Measurements from ENCODE around the gene AURKAIP1.
"Not testable (repeated sequence)": the region's sequence is repeated elsewhere in the genome, so short reads cannot be mapped to it uniquely, and the experiment has no call there.

Gene AURKAIP1

DNA sequence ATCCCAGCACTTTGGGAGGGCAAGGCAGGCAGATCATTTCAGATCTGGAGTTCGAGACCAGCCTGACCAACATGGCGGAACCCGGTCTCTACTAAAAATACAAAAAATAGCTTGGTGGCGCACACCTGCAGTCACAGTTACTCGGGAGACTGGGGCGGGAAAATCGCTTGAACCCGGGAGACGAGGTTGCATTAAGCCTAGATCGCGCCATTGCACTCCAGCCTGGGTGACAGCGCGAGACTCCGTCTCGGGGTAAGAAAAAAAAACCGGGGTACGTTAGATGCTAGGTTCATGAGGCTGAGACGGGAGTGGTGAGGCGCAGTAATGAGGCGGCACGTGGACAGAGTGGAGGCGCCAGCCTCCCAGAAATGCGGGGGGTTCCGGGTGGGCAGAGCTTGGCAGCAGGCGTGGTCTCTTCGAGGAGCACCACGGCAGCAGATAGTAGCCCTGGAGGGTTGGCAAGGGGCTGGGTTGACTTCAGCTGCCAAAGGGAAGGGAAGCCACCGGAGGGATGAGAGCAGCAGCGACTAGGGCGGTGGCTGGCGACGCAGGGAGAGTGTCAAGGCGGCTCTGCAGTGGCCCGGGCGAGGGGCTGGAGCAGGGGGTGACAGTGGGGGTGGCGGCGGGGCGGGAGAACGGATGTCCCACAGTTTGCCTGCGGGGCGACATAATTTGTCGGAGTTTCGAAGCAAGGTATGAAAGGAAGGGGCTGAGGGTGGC lies 31.3 kb upstream of the AURKAIP1 start:
- no peak for DNase-seq

DNA sequence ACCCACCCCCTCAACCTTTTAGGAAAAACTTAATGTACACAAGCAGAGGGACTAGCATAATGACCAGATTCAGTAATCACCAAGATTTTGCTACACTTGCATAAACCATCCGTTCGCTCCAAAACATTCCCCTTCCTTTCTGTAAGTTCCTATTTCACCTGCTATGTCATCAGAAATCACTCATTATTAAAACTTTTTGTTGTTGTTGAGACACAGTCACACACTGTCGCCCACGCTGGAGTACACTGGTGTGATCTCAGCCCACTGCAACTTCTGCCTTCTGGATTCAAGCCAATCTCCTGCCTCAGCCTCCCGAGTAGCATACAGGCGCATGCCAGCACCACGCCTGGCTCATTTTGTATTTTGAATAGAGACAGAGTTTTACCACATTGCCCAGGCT lies 28.6 kb upstream of the AURKAIP1 start:
- DNase-seq = no peak

DNA sequence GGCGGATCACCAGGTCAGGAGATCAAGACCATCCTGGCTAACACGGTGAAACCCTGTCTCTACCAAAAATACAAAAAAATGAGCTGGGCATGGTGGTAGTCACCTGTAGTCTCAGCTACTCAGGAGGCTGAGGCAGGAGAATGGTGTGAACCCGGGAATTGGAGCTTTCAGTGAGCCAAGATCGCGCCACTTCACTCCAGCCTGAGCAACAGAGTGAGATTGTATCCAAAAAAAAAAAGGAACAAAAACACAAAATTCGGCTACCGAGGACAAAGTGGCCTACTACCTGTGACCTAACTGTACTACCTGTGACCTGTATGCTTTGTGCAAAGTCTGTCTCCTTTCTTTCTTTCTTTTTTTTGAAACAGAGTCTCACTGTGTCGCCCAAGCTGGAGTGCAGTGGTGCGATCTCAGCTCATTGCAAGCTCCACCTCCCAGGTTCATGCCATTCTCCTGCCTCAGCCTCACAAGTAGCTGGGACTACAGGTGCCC lies 27.9 kb upstream of the AURKAIP1 start:
- DNase-seq = not testable (repeated sequence)

DNA sequence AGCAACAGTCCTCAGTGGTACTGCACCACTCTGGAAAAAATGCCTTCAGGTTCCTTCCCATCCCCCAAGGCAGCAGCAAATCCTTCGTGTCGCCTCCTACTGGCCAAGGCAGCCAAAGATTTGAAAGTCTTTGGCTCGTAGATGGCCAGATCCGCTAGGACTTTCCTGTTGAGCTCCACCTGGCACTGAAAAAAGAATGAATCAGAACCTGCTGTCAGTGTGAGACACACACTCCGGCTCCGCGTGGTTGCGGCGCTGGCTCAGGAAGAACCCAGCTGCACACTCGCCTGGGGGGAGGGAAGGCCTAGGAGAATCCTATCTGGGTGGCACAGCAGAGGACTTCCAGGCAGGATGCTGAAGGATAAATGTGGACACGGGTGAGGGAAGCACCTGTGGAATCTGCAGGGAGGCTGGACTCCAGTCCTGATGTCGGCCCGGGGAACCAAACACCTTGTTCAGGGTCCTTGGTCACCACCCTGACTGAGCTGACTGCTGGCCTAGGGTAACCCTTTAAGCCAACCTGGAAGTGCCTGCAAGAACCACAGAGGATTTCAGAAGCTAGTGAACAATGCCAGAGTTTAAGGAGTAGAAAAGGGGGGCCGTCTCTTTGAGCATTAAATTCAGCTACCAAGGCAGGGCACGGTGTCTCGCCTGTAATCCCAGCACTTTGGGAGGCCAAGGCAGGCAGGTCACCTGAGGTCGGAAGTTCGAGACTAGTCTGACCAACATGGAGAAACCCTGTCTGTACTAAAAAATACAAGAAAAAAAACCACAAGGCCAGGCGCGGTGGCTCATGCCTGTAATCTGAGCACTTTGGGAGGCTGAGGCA lies 27.3 kb upstream of the AURKAIP1 start:
- DNase-seq = peak; percentile 41

DNA sequence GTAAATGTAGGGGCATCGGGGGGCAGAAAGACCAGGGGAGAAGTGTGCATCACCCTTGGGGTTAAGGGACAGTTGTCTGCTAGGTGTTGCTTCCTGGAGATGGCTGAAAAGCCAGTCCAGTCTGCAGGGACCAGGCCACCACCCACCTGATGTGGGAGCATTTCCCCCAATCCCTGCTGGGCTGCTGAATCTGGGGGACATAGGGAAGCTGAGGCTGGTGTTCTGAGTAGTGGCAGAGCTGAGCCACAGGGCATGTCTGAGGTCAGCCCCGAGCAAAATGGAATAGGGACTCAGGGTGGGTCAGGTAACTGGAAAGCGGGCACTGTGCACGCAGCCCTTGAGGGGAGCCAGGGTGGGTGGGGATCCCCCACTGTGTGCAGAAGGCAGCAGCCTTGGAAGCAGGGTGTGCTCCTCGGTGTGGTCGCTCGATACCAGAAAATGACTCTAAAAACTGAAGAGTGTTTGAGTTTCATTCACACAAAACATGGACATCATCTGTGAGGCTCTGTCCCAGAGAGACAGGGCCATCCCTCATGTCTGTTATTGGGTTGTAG lies 26.5 kb upstream of the AURKAIP1 start:
- no peak for DNase-seq

DNA sequence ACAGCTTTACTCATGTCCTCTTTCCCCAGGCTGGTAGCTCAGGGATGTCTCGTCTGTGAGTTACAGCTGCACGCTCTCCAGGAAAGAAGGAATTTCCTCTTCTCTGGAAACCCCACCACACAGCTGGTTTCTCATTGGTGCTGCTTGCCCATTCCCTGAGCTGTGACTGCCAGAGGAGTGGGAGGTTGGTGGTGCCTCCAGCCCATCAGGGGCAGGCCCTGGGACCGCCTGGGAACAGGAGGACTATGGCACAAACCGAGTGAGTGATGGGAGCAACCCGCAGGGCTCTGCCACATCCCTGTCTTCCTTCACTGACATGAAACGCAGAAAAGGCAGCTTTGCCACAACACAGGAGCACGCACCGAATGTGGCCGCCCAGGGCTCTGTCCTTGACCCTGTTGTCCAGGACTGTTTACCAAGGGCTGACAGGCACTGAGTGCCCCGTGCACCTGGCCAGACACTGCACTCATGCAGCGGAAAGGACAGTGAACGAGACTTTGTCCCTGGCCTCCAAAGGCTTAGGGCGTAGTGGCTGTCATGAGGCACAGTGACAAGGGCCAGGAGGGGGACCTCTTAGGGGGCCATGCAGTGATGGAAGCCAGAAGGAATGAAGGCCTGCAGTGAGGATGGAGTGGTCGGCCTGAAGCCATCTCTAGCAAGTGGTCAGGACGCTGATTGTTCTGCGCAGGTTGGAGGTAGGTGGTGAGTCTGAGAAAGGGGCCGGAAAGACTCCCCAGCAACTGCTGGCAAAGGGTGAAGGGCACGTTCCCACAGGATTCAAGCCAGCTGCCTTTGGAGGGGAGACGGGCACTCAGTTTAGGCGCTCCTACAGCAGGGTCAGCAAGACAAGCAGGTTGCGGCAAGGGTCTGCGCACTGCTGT lies 25.8 kb upstream of the AURKAIP1 start:
- DNase-seq = no peak

DNA sequence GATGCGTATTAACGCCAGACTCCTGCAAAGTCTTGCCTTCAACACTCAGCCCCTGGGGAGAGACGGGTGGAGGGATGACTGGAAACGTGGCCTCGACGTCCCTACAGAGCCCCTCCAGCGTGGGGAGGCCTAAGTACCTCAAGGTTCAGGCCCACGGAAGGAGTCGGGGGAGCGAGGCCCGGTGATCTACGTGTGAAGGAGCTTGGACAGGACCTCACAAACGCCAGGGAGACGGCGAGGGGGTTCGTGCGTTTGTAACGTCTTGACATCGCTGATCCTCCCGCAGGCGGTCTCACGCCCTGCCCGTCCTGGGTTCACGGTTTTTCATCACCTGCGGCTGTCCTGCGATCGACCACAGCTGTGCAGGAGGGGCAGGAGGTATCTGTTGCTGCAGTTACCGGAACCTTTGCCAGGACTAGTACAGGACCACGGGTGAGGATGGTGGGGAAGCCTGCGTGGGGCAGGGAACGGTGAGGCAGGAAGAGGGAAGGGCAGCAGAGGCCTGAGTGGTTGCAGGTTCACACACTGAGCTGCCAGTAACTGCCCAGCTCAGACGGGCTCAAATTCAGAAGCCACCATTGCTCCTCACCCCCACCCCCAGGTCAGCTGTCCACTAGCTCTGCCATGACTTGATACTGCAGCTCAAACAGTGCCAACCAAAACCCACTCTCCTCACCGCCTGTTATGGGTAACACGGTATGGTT lies 25.0 kb upstream of the AURKAIP1 start:
- no peak for DNase-seq

DNA sequence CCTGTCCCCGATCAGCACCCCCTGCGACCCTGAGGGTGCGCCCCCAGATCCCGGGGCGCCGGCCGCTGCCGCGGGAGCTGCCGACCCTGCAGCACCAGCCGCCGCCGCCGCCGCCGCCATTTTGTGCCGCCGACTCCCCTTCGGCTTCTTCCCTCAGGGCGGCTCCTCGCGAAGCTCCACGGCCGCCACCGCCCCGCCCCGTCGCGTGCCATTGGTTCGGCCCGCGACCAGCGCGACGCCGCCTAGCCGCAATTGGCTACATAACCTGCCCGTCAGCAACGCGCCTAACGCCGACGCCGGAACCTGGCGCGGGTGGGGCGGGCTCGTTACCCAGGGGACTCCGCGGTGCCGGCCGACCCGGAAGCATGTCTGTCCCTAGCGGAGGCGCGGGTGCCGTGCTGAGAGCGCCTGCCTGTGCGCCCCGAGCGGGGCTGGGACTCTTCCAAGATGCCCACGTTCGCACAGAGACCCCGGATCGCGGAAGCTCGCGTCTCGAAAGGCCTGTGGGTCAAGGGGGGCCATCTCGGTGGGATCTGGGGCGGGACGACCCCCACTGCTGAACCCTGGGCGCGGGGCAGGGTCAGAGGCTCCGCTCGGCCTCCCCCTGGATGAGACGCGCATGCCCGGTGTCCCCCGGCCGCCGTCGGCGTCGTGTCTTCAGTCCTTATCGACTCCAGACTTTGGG lies 24.3 kb upstream of the AURKAIP1 start, which contains the start of gene CCNL2:
Gene CCNL2 (minus strand): TSS at position 149 of the 685 bp plus-strand sequence. CDS start 29 bp downstream, at position 120.
- DNase-seq = peak; percentile 100

DNA sequence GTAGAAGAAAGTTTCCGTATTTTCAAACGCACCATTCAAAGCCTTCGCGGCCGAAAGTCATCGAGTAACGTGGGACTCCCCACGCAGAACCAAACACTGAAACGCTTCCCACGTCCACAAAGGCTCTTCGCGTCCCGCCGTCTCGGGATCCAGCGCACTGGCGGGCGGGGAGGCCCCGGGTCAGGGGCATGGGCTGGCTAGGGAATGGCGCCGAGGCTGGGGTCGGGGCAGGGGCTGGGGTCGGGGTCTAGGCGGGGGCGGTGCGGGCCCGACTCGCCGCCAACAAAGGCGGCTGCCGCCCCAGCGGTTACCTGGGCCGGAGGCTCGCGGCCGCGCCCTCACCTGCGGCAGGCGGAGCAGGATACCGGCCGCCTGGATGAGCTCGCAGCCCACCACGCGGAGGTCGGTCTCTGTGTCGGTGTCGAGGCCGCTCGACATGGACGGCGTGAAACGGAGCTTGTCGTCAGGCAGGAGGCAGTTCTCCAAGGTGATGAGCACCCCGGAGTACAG lies 23.7 kb upstream of the AURKAIP1 start:
- DNase-seq = peak; percentile 46

DNA sequence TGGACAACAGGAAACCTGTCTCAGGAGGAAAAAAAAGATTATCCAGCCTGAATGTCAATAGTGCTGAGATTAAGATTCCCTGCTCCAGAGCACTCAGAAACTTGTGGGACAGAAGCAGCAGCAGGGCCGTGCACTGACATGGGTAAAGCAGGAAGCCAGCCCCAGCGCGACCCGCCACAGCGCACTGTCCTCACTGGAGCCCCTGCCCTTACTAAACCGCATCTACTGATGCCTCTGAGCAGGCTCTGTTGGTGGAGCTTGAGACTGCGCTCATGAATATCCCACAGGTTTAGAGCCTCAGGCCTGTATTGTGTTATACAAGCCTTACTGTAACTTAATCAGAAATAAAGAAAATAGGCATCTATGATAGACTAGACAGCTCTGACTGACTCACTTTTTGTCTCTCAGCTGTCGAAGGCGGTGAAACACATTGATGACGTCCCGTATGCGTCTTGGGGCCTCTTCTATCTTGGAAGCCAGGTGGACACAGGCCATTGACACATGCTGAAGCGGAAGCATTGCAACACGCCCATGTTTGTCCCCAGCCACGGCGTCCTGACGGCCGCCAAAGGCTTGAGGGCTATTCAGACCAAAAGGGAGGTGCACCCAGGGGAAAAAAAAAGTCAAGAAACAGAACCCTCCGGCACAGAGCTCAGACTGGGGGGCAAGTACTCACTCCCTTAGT lies 23.0 kb upstream of the AURKAIP1 start:
- peak; percentile 18 for DNase-seq

DNA sequence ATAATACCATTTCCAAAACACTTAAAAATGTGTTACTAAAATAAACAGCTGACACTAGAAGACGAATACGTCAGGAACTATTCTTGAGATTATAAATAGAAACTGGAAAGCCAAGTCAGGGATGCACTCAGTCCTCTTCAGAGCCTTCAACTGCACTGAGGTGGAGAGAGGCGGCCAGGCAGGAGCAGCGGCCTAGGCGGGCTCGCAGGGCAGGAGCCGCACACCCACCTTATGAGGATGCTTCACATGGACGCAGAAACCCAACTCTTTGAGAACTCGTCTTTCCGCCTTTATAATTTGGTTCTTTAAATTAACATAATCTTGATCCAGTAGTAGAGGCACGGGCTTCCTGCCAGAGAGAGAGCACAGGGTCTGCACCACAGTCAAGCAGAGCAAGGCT lies 20.2 kb upstream of the AURKAIP1 start:
- no peak for DNase-seq

DNA sequence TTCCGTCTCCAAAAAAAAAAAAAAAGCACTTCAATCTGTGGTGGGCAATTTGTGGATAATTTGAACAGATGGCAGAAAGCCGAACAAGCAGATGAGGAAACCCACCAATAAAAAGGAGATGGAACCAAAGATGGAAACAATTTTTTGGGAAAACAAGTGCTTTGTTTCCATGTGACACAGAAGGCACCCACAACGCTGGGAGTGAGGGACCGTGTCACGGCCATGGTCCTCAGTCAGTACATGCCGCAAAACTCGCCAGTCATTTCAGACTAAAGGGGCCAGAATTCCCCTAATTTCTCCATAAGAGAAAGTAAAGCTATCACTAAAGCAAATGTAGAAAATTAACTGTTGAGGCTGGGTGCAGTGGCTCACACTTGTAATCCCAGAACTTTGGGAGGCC lies 19.1 kb upstream of the AURKAIP1 start:
- DNase-seq = no peak

DNA sequence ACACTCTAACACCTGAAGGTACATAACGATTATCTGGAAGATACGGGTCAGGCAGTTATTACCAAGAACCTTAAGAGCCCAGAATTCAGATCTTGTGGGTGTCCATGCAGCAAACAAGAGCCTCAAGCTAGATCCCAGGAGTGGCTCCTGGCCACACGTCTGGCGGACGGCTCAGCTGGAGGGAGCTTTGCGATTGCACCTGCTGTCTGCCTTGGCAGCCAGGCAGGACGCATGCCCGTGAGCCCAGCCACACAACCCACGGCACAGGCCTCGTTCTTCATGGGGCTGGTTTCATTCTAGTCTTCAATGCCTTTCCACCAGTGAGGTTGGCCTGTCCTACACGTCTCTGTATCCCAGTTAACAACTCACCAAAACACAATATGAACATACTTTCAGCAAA lies 18.4 kb upstream of the AURKAIP1 start:
- no peak for DNase-seq

DNA sequence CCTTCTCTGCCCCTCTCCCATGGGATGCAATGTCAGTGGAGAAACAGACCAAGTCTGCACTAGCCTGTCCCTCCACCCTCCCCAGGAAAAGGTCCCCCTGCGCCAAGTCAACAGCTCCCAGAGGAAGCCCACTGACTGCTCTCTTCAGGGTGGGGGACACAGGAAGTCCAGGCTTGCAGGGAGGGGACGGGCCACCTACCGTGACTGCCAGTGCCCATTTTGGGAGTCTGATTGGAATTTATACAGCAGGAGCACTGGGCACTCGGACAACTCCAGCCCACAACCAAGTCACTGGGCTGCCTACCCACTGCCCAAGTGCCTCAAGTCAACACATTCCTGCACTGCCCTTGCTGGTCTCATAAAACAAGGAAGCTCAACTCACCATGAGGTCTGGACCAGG lies 18.0 kb upstream of the AURKAIP1 start:
- no peak for DNase-seq

DNA sequence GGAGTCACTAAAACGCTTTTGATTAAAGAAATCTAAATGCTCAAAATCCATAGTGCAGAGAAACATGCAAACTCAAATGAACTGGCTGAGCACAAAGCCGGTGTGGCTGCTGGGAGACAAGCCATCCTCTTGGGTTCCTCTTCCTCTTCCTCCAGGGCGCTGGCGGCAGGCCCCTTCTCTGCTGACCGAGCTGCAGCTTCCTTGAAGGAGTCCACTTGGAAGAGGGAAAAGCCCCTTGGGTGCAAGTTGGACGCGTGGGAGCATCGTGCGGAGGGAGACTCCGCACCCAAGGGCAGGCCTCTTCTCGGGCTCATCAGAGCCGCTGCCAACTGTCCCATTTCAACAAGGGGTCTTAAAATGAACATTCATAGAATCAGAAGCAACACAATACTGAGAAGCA lies 16.2 kb upstream of the AURKAIP1 start:
- no peak for DNase-seq

DNA sequence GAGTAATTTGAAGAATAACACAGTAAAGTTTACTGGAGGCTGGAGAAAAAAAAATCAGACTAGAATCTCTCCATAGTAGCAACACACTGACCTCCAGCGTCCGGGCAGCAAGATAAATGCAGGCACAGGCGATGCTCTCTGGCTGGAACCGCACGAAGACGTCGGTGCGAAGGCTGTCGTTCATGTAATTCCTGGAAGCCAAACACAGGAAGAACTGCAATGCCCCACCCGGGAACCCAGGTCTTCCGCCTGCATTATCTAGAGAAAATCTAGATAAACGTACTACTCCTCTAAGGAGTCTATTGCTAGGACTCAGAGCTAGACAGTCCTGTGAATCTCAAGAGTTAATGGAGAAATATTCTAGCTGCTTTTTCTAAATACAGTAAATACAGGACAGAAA lies 15.7 kb upstream of the AURKAIP1 start:
- DNase-seq = no peak

DNA sequence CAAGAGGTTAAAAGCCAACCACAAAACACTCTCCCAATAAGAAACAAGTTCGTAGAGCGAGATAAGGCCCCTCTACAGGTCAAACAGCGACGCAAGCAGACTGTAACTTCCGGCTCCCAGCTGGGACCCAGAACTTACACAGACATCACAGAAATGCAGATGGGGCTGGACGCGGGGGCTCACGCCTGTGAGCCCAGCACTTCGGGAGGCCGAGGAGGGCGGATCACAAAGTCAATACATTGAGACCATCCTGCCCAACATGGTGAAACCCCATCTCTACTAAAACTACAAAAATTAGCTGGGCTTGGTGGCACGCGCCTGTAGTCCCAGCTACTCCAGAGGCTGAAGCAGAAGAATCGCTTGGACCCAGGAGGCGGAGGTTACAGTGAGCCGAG lies 13.1 kb upstream of the AURKAIP1 start:
- no peak for DNase-seq

DNA sequence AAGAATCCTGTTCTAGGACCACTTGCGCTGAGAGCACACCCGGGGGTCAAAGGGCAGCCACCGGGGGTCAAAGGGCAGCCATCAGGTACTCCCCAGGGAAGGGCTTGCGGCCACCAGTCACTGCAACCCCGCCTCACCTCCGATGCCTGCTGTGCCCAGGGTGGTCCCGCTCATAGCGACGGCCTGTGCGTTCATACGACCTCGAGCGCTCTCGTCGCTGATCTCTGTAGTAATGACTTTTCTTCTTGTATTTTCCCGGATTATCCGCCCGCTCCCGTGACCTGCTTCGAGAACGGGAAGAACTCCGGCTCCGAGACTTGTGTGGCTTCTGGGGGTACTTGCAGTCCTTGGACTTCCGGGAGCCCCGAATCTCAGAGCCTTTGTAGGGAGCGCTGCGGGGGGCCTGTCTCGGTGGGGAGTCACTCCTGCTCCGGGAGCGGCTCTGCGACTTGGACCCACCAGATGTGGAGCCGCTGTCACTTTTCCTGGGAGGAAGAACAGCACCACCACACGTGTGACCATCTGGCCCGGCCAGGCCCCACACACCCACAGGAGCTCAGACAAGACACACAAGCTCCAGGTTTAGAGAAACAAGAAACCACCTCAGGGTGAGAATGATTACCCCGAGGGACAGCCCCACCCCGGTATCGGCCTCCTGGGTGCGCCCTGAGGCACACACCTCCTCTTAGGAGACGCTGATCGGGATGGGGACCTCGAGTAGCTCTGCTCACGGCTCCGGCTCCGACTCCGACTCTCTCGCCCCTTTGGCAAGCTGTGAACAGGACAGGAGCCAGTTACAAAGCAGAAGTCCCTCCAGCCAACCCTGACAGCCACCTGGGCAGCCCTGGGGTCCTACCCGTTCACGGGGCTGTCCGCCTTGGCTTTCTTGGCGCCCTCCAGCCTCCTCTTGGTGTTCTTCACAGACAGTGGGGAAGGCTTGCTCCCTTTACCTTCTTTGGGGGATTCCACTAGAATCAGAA lies 12.4 kb upstream of the AURKAIP1 start:
- DNase-seq = no peak

DNA sequence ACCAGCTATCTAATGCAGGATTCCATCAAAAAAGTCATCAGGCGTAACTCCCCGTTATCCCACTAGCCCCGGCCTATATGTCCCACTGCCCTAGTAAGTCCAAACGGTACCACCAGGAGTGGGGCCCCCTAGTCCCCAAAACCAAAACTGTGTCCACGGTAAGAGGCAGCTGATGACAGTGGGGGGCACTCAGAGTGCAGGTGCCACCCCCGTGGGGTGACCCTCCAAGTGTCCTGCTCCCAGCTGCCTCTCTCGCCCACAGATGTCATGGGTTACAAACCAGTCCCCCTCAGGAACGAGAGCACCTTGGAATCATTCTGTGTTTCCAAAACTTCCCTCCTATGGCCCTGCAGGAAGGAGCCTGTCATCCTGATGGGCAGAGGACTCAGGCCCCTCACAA lies 10.9 kb upstream of the AURKAIP1 start:
- DNase-seq = no peak

All from activated naive CD4-positive, alpha-beta T cell treated with Interleukin-2 at 50 U/mL for 16 hours (primary cell).